Suprapubic skin (tissue), 4 donors: ENCODE measurements around the gene EEA1.

Source experiments
- CTCF ChIP-seq, 2 donors: fragments of 200-600 bp in 1 of 2; fragments of 450-650 bp in 1 of 2; sonication (generic) in 1 of 2; IDR thresholded peaks; one replicate each; pipeline ENCODE4 v1.5.1; 2016 to 2019; ENCODE audit warnings: antibody characterized with exemption in 2 of 2, mild to moderate bottlenecking in 1 of 2, moderate library complexity in 1 of 2
- EP300 ChIP-seq: sonication (generic); formaldehyde crosslinking; IDR thresholded peaks from one replicate; pipeline ENCODE4 v1.6.1; 2017; ENCODE audit warnings: antibody characterized with exemption
- POLR2A ChIP-seq, 2 donors: fragments of 450-650 bp; IDR thresholded peaks; one replicate each; pipeline ENCODE4 v1.6.1; 2017; ENCODE audit warnings: antibody characterized with exemption in 2 of 2, mild to moderate bottlenecking in 2 of 2, moderate library complexity in 2 of 2
- POLR2AphosphoS5 ChIP-seq, 3 donors: sonication (generic); formaldehyde crosslinking; IDR thresholded peaks; one replicate each; pipeline ENCODE4 v1.6.1; 2017; ENCODE audit warnings: antibody characterized with exemption in 3 of 3

DNA sequence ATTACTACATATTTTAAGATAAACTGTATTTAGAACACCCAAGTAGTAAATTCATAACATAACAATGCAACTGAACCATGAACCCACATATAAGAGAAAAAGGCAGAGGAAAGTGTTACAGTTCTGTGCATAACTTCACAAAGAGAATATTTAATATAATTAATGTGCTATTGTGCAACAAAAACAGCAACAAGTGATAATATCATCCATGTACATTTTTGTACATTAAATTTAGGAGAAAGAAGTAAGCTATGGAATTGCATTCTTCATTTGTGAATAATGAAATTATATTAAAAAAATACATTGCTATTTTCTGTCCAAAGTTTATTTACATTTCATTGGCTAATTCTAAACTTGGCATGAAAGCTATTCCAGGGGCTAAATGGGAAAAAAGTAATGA, 153.7 kb downstream of the EEA1 start:
- TF ChIP-seq CTCF (IDR thresholded peaks at IDR 0.05), result no peak
- TF ChIP-seq POLR2AphosphoS5 (IDR thresholded peaks at IDR 0.05), result no peak
- TF ChIP-seq POLR2A (IDR thresholded peaks at IDR 0.05), result no peak
- TF ChIP-seq EP300, result no peak
